ENCODE measurements around the gene TTR. TPM values are rescaled to one million over a fixed set of nuclear protein-coding genes. Genes with fewer than 3 reads are reported as not detected.

Gene TTR
- total RNA-seq, 1 experiment from 2014 or later, result 139 TPM

DNA sequence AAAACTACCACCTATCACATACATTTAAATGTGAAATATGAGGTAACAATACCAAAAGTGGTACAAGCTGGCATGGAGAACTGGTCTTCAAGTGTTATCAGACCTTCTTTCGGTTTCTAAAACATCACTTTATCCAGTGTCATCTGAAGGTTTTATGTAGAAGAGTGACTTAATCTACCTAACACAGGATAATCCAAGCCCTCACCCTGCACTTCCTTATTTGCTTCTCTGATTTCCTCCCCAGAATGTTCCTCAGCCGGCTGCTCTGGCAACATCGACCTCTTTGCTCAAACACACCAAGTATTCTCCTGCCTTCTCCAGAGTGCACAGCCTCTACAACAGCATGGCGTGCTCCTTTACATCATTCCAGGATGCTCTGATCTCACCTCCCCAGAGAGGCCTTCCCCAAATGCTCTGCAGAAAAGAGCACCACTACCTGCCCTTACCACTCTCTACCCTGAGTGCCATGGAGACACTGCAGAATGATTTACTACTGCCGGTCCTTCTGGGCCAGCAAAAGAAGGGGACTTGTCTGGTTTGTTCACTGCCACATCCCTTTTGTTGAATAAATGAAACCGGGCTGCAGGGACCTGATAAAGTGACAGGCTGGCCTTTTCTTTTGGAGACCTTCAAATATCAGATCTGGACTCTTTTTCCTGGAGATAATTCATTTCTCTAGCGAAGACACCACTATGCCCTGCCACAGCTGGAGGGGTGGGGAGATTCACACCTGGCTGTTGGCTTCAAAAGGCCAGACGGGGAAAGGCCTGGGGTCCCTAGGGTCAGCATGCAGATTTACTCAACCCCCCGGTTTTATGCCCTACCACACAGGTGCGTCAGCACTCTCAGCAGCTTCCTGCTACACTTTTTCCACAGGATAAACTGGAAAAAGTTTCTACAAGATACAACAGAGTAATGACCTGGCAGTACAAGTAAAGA lies 42.0 kb downstream of the TTR start:
- Mint-ChIP-seq H3K4me3 (ENCODE audit: unreplicated experiment) (no peak overlapping the region), H3K9me3 (ENCODE audit: unreplicated experiment) (no peaks in the 10 kb centered on the region), H3K4me1 (ENCODE audit: low read depth, unreplicated experiment) (no peaks in the 10 kb centered on the region), H3K36me3 (ENCODE audit: insufficient read depth, unreplicated experiment) (peaks cover 11% of the 10 kb centered on the region), H3K27ac (ENCODE audit: unreplicated experiment) (no peak overlapping the region), H3K27me3 (ENCODE audit: insufficient read depth, unreplicated experiment) (no peaks in the 10 kb centered on the region)
- TF ChIP-seq, protein P1, sequence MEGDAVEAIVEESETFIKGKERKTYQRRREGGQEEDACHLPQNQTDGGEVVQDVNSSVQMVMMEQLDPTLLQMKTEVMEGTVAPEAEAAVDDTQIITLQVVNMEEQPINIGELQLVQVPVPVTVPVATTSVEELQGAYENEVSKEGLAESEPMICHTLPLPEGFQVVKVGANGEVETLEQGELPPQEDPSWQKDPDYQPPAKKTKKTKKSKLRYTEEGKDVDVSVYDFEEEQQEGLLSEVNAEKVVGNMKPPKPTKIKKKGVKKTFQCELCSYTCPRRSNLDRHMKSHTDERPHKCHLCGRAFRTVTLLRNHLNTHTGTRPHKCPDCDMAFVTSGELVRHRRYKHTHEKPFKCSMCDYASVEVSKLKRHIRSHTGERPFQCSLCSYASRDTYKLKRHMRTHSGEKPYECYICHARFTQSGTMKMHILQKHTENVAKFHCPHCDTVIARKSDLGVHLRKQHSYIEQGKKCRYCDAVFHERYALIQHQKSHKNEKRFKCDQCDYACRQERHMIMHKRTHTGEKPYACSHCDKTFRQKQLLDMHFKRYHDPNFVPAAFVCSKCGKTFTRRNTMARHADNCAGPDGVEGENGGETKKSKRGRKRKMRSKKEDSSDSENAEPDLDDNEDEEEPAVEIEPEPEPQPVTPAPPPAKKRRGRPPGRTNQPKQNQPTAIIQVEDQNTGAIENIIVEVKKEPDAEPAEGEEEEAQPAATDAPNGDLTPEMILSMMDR (IDR thresholded peaks at IDR 0.05; ENCODE audit: insufficient read depth in 1 of 2, low read depth in 1 of 2, low read length in 1 of 2, severe bottlenecking in 1 of 2, unreplicated experiment in 1 of 2), result no peak
- H3K27me3 ChIP-seq (replicated peaks; ENCODE audit: control insufficient read depth, insufficient read depth, low read length), result no peaks in the 10 kb centered on the region
- H3K4me3 ChIP-seq (ENCODE audit: low read depth, low read length), result no peak overlapping the region
- intact Hi-C loops (cut with micrococcal nuclease; ENCODE audit: unreplicated experiment), result no loop called here
- no TSS peak for BruUV-seq (replicated peaks)
- CTCF ChIA-PET, result no interaction called here
- POLR2A ChIA-PET, result no interaction called here
- H3K9me3 ChIP-seq, result no peaks in the 10 kb centered on the region
- no peaks in the 10 kb centered on the region for H3K36me3 ChIP-seq (ENCODE audit: control insufficient read depth, insufficient read depth, low read length)
- no peaks in the 10 kb centered on the region for H3K4me1 ChIP-seq
- no peak for DNase-seq

DNA sequence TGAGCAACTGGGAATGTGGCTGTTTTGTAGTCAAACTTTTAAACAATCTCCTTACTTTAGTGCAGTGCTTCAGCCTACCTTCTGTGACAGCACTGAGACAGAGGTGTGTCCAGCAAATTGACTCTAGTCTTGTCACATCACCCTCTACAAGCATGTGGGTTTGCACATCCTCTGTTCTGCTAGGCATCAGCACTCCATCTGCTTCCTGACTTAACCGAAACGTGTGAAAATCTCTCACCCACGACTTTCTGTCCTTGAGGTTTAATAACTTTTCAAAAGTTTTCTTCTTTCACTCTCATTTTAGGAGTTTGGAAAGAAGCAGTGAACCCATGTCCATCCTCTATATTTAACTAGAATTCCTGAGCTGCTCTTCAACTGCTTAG lies 42.6 kb downstream of the TTR start:
- Mint-ChIP-seq H3K27me3 (ENCODE audit: insufficient read depth, unreplicated experiment) (no peaks in the 10 kb centered on the region), H3K9me3 (ENCODE audit: unreplicated experiment) (no peaks in the 10 kb centered on the region), H3K36me3 (ENCODE audit: insufficient read depth, unreplicated experiment) (peaks cover 11% of the 10 kb centered on the region), H3K4me1 (ENCODE audit: low read depth, unreplicated experiment) (no peaks in the 10 kb centered on the region), H3K27ac (ENCODE audit: unreplicated experiment) (no peak overlapping the region), H3K4me3 (ENCODE audit: unreplicated experiment) (no peak overlapping the region)
- no peaks in the 10 kb centered on the region for H3K9me3 ChIP-seq
- H3K4me3 ChIP-seq (ENCODE audit: low read depth, low read length), result no peak overlapping the region
- intact Hi-C loops (cut with micrococcal nuclease; ENCODE audit: unreplicated experiment), result no loop called here
- ChIA-PET POLR2A (no interaction called here), CTCF (no interaction called here)
- DNase-seq, result no peak
- TF ChIP-seq, protein P1 (IDR thresholded peaks at IDR 0.05; ENCODE audit: insufficient read depth in 1 of 2, low read depth in 1 of 2, low read length in 1 of 2, severe bottlenecking in 1 of 2, unreplicated experiment in 1 of 2), result no peak
- no TSS peak for BruUV-seq (replicated peaks)
- H3K4me1 ChIP-seq, result no peaks in the 10 kb centered on the region
- H3K27me3 ChIP-seq (replicated peaks; ENCODE audit: control insufficient read depth, insufficient read depth, low read length), result no peaks in the 10 kb centered on the region
- no peaks in the 10 kb centered on the region for H3K36me3 ChIP-seq (ENCODE audit: control insufficient read depth, insufficient read depth, low read length)

DNA sequence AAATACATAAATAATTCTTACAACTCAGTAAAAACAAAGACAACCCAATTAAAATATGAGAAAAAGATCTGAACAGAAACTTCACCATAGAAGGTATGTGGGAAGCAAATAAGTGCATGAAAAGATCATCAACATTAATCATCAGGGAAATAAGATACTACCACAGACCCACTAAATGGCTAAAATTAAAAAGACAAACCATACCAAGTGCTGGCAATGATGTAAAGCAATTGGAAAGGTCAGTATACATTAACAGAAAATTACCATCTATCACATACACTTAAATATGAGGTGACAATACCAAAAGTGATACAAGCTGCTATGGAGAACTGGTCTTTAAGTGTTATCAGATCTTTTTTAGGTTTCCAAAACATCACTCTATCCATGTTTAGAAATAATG lies 44.7 kb downstream of the TTR start:
- Mint-ChIP-seq H3K9me3 (ENCODE audit: unreplicated experiment) (no peaks in the 10 kb centered on the region), H3K4me1 (ENCODE audit: low read depth, unreplicated experiment) (no peaks in the 10 kb centered on the region), H3K36me3 (ENCODE audit: insufficient read depth, unreplicated experiment) (peaks cover 11% of the 10 kb centered on the region), H3K27me3 (ENCODE audit: insufficient read depth, unreplicated experiment) (no peaks in the 10 kb centered on the region), H3K4me3 (ENCODE audit: unreplicated experiment) (no peak overlapping the region), H3K27ac (ENCODE audit: unreplicated experiment) (no peak overlapping the region)
- ChIA-PET POLR2A (no interaction called here), CTCF (no interaction called here)
- H3K9me3 ChIP-seq, result no peaks in the 10 kb centered on the region
- intact Hi-C loops (cut with micrococcal nuclease; ENCODE audit: unreplicated experiment), result no loop called here
- no peak for DNase-seq
- TF ChIP-seq, protein P1 (IDR thresholded peaks at IDR 0.05; ENCODE audit: insufficient read depth in 1 of 2, low read depth in 1 of 2, low read length in 1 of 2, severe bottlenecking in 1 of 2, unreplicated experiment in 1 of 2), result no peak
- H3K4me3 ChIP-seq (ENCODE audit: low read depth, low read length), result no peak overlapping the region
- no peaks in the 10 kb centered on the region for H3K36me3 ChIP-seq (ENCODE audit: control insufficient read depth, insufficient read depth, low read length)
- BruUV-seq (replicated peaks), result no TSS peak
- no peaks in the 10 kb centered on the region for H3K4me1 ChIP-seq
- H3K27me3 ChIP-seq (replicated peaks; ENCODE audit: control insufficient read depth, insufficient read depth, low read length), result no peaks in the 10 kb centered on the region

Measured in Caco-2 (cell line).